B cell (primary cell): ENCODE results near the gene RASGEF1C. TPM values are rescaled to one million over a fixed set of nuclear protein-coding genes. Genes with fewer than 3 reads are reported as not detected.

Source experiments
- ATAC-seq: fragments of 200-7000 bp; cut with Tn5 transposase; one replicate; pipeline ENCODE4 v1.10.0; 2021; ENCODE audit warnings: low read depth, mild to moderate bottlenecking, moderate number of reproducible peaks, moderate library complexity
- CTCF ChIA-PET: fragments of 350-600 bp; sonication (Branson Sonifier 250); formaldehyde crosslinking; loops from one replicate; lab custom pipeline; 2021; ENCODE audit warnings: antibody characterized with exemption, inconsistent platforms; lab: Charles Lee
- POLR2A ChIA-PET: fragments of 350-600 bp; sonication (Branson Sonifier 250); formaldehyde crosslinking; loops from one replicate; lab custom pipeline; 2021; ENCODE audit warnings: antibody characterized with exemption; lab: Charles Lee
- DNase-seq: peaks from one replicate; pipeline ENCODE4 v3.0.0; 2013
- H2AFZ ChIP-seq: 2 replicates; pipeline ENCODE4 v1.6.1; 2012; ENCODE audit warnings: mild to moderate bottlenecking, low read depth, low read length; ENCODE audit not compliant: insufficient read depth, poor library complexity, severe bottlenecking
- H3K27ac ChIP-seq, 2 donors: 1 replicate in 1 of 2; 2 replicates in 1 of 2; pipeline ENCODE4 v1.5.1; 2012 to 2013; ENCODE audit warnings: low read length in 2 of 2, mild to moderate bottlenecking in 2 of 2, moderate library complexity in 1 of 2
- H3K27me3 ChIP-seq, 4 experiments: fragments of 200-600 bp in 1 of 4; sonication (generic) in 1 of 4; replicated peaks in 1 of 4; 1 replicate in 2 of 4; 2 replicates in 2 of 4; pipeline versions ENCODE4 v1.6.1 to v1.7.0; 2013 to 2016; ENCODE audit warnings: low read length in 3 of 4, mild to moderate bottlenecking in 2 of 4, mixed read lengths in 1 of 4, moderate library complexity in 1 of 4; ENCODE audit not compliant: insufficient read depth in 4 of 4, control insufficient read depth in 3 of 4; ENCODE audit errors: control extremely low read depth in 1 of 4
- H3K36me3 ChIP-seq, 2 experiments: replicated peaks in 1 of 2; 1 replicate in 1 of 2; 2 replicates in 1 of 2; pipeline versions ENCODE4 v1.6.1 to v1.7.1; 2013; ENCODE audit warnings: low read length in 1 of 2; ENCODE audit not compliant: insufficient read depth in 2 of 2, control insufficient read depth in 1 of 2; ENCODE audit errors: control extremely low read depth in 1 of 2, extremely low read depth in 1 of 2
- H3K4me1 ChIP-seq, 2 donors: fragments of 200-600 bp in 1 of 2; sonication (generic) in 1 of 2; 1 replicate in 1 of 2; 2 replicates in 1 of 2; pipeline versions ENCODE4 v1.5.1 to v1.6.1; 2013 to 2017; ENCODE audit warnings: low read length in 2 of 2; ENCODE audit not compliant: control insufficient read depth in 2 of 2, insufficient read depth in 2 of 2
- H3K4me2 ChIP-seq: replicated peaks from 2 replicates; pipeline ENCODE3; 2012; ENCODE audit warnings: mild to moderate bottlenecking, low read depth, low read length; ENCODE audit not compliant: poor library complexity, severe bottlenecking
- H3K4me3 ChIP-seq, 5 experiments: fragments of 200-600 bp in 1 of 5; sonication (generic) in 1 of 5; 1 replicate in 3 of 5; 2 replicates in 2 of 5; pipeline versions ENCODE4 v1.5.1 to v1.7.0; 2011 to 2016; ENCODE audit warnings: low read length in 4 of 5, mild to moderate bottlenecking in 4 of 5, low read depth in 2 of 5, control low read depth in 1 of 5, moderate library complexity in 1 of 5; ENCODE audit not compliant: insufficient read depth in 1 of 5; ENCODE audit errors: control extremely low read depth in 1 of 5, extremely low read depth in 1 of 5
- H3K79me2 ChIP-seq: fragments of 200-600 bp; sonication (generic); one replicate; pipeline ENCODE4 v1.6.0; 2016; ENCODE audit warnings: low read length; ENCODE audit not compliant: control insufficient read depth, insufficient read depth
- H3K9ac ChIP-seq: fragments of 200-600 bp; sonication (generic); 2 replicates; pipeline ENCODE4 v1.6.1; 2017; ENCODE audit warnings: mild to moderate bottlenecking, low read length, moderate library complexity
- H3K9me3 ChIP-seq, 3 donors: one replicate each; pipeline versions ENCODE4 v1.6.1 to v1.7.1; 2013; ENCODE audit warnings: low read length in 2 of 3; ENCODE audit not compliant: control insufficient read depth in 2 of 3, insufficient read depth in 1 of 3; ENCODE audit errors: control extremely low read depth in 1 of 3
- H4K20me1 ChIP-seq: 2 replicates; pipeline ENCODE4 v1.6.0; 2012; ENCODE audit warnings: mild to moderate bottlenecking, low read length; ENCODE audit not compliant: insufficient read depth, control insufficient read depth, poor library complexity, severe bottlenecking
- H3K27ac Mint-ChIP-seq: one replicate; pipeline ENCODE4 v1.8.0; 2021; ENCODE audit warnings: mixed read lengths
- H3K27me3 Mint-ChIP-seq: one replicate; pipeline ENCODE4 v1.8.0; 2021; ENCODE audit warnings: mixed read lengths
- H3K4me1 Mint-ChIP-seq: one replicate; pipeline ENCODE4 v1.8.0; 2021; ENCODE audit warnings: mixed read lengths
- H3K4me3 Mint-ChIP-seq: one replicate; pipeline ENCODE4 v1.8.0; 2021; ENCODE audit warnings: mixed read lengths
- H3K9me3 Mint-ChIP-seq: one replicate; pipeline ENCODE4 v1.8.0; 2022; ENCODE audit warnings: mixed read lengths; ENCODE audit not compliant: insufficient read depth
- CTCF ChIP-seq: fragments of 200-600 bp; IDR thresholded peaks from one replicate; pipeline ENCODE4 v1.8.0; 2022; ENCODE audit warnings: antibody characterized with exemption, mild to moderate bottlenecking
- EZH2 ChIP-seq: IDR thresholded peaks from 2 replicates; pipeline ENCODE4 v1.6.1; 2012; ENCODE audit warnings: borderline replicate concordance, low read depth, mild to moderate bottlenecking, moderate library complexity, low read length; ENCODE audit not compliant: insufficient read depth, poor library complexity, severe bottlenecking
- WGBS: methylation state at CpG from one replicate; pipeline ENCODE4 v1.1.5; 2013; ENCODE audit warnings: missing lambda C conversion rate; ENCODE audit not compliant: insufficient coverage; 5-methylcytosine and 5-hydroxymethylcytosine counted together
- intact Hi-C: fragments of 100-400 bp; cut with micrococcal nuclease; formaldehyde crosslinking; loops from one replicate; pipeline ENCODE4 v1.10.0; 2022
- polyA plus RNA-seq: library from polyadenylated mRNA; depleted of rRNA; stranded (reverse); fragments of >200 nt; gene quantifications from 2 replicates; pipeline ENCODE4 v1.2.3, GENCODE V29; 2012
- total RNA-seq, 2 donors: library from RNA; stranded (reverse); fragments of 120-200 nt in 1 of 2; gene quantifications; 1 replicate in 1 of 2; 2 replicates in 1 of 2; pipeline versions ENCODE4 v1.2.3 to v1.2.4, GENCODE V29; 2013 to 2022

The RASGEF1C gene
- total and polyA plus RNA-seq, 2 donors (not counting 1 experiment from before 2014, with no cell fraction given) = not detected

DNA sequence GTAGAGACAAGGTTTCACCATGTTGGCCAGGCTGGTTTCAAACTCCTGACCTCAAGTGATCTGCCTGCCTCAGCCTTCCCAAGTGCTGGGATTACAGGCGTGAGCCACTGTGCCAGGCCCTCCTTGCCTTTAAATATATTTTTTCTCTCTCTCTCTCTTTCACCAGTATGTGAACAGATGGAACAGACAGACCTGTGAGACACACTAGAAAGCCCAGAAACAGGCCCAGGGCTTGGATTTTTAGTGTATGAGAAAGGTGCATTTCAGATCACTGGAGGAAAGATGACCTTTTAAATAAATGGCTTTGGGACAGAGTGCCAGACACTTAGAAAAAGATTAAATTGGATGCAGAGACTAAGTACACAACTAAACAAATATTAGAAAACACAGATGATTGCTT is 3.1 kb downstream of the RASGEF1C start:
- ATAC-seq (no peak), DNase-seq (no peak)
- H3K4me3 ChIP-seq = no peak overlapping the region
- peaks cover 5 to 13% of the 10 kb centered on the region in 2 donors for H3K4me1 ChIP-seq
- TF ChIP-seq EZH2 = no peak
- TF ChIP-seq CTCF = no peak
- H3K9me3 ChIP-seq = peaks cover 0 to 19% (median 0%) of the 10 kb centered on the region in 3 donors
- no peak overlapping the region for H3K9ac ChIP-seq
- peaks cover 0 to 31% (median 9%) of the 10 kb centered on the region in 4 experiments for H3K27me3 ChIP-seq
- intact Hi-C loops = no loop called here
- H3K27me3 Mint-ChIP-seq = peaks cover 46% of the 10 kb centered on the region
- H2AFZ ChIP-seq = no peak overlapping the region
- ChIA-PET CTCF (no interaction called here), POLR2A (no interaction called here)
- peaks cover 5% of the 10 kb centered on the region for H3K4me1 Mint-ChIP-seq
- no CpG with 5 or more reads among the region's 1 CpG for WGBS
- H3K9me3 Mint-ChIP-seq = no peaks in the 10 kb centered on the region
- H3K27ac Mint-ChIP-seq = no peak overlapping the region
- no peaks in the 10 kb centered on the region for H3K36me3 ChIP-seq
- no peaks in the 10 kb centered on the region for H4K20me1 ChIP-seq
- H3K4me2 ChIP-seq = no peak overlapping the region
- H3K4me3 Mint-ChIP-seq = no peak overlapping the region
- H3K79me2 ChIP-seq = no peaks in the 10 kb centered on the region
- H3K27ac ChIP-seq = no peak overlapping the region

DNA sequence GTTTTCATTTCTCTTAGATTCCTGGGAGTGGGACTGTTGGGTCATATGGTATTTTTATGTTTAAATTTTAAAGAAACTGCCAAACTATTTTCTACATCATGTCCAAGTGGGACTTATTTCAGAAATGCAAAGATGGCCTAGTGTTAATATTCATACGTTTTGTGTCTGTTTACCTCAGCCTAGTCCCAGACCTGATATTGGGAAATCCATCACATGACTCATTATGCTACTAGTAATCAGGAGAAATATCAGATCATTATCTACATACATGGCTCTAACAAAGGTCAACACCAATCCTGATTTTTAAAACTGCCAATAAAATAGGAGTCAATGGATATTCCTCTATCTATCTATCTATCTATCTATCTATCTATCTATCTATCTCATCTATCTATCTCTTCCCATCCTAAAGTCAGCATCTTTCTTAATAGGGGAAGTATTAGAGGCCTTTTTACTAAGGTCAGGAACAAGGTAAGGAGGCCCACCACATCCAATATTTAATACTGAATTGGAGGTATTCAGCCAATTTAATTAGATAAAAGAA is 4.7 kb downstream of the RASGEF1C start:
- H4K20me1 ChIP-seq = no peaks in the 10 kb centered on the region
- no peaks in the 10 kb centered on the region for H3K36me3 ChIP-seq
- Mint-ChIP-seq H3K27me3 (peaks cover 38% of the 10 kb centered on the region), H3K9me3 (no peaks in the 10 kb centered on the region), H3K4me1 (peaks cover 5% of the 10 kb centered on the region), H3K27ac (no peak overlapping the region), H3K4me3 (no peak overlapping the region)
- ATAC-seq = no peak
- ChIA-PET CTCF (no interaction called here), POLR2A (no interaction called here)
- H3K79me2 ChIP-seq = no peaks in the 10 kb centered on the region
- H3K9me3 ChIP-seq = peaks cover 0 to 10% (median 0%) of the 10 kb centered on the region in 3 donors
- no peak for DNase-seq
- WGBS = no CpG with 5 or more reads among the region's 1 CpG
- TF ChIP-seq CTCF = no peak
- TF ChIP-seq EZH2 = no peak
- H3K4me3 ChIP-seq = no peak overlapping the region
- no peak overlapping the region for H2AFZ ChIP-seq
- peaks cover 5 to 11% of the 10 kb centered on the region in 2 donors for H3K4me1 ChIP-seq
- H3K9ac ChIP-seq = no peak overlapping the region
- no peak overlapping the region for H3K27ac ChIP-seq
- peaks cover 0 to 18% (median 6%) of the 10 kb centered on the region in 4 experiments for H3K27me3 ChIP-seq
- H3K4me2 ChIP-seq = no peak overlapping the region
- intact Hi-C loops = loop anchor here (5.0 kb wide), 1 partner anchor 123 kb away; no protein-coding TSS in a partner anchor
